GM21367 (cell line): ENCODE data around the gene EIF4G1.

Source experiments
- ATAC-seq: cut with Tn5 transposase; IDR thresholded peaks from one replicate; pipeline ENCODE4 v1.9.1; 2021; ENCODE audit not compliant: unreplicated experiment

EIF4G1 gene

GRCh38 chr3:184300378-184300720 is 14.1 kb upstream of the EIF4G1 start:
- no peak for ATAC-seq

GRCh38 chr3:184305577-184305976 is 8.8 kb upstream of the EIF4G1 start:
- ATAC-seq, result no peak

DNA sequence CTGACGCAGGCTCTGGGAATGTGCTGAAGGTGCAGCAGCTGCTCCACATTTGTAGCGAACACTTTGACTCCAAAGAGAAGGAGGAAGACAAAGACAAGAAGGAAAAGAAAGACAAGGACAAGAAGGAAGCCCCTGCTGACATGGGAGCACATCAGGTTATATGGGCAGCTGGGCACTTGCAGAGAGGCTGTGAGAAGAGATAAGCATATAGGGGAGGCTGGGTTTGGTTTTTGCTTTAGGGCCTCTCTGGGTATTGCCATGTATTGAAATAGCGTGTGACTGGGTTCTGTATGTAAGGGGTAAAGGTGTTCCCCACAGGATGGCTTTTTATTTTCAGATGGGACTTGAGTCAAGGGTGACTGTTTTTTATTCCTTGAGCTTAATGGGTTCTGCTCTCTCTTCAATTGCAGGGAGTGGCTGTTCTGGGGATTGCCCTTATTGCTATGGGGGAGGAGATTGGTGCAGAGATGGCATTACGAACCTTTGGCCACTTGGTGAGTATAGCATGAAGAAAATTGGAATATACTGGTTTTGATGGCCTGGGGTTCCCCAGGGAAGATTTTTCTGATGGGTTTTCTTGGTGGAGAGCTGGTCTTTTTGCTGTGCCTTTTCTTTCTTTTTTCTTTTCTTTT is 7.9 kb upstream of the EIF4G1 start:
- no peak for ATAC-seq

- no peak for ATAC-seq
Observed at GRCh38 chr3:184307915-184308314, 6.5 kb upstream of the EIF4G1 start.

DNA sequence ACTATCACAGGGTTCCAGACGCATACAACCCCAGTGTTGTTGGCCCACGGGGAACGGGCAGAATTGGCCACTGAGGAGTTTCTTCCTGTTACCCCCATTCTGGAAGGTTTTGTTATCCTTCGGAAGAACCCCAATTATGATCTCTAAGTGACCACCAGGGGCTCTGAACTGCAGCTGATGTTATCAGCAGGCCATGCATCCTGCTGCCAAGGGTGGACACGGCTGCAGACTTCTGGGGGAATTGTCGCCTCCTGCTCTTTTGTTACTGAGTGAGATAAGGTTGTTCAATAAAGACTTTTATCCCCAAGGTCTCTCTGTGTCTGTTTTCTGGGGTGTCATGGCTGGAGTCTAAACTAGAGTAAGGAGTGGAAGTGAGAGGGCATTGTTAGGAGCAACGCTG is 5.7 kb upstream of the EIF4G1 start:
- ATAC-seq, result no peak

GRCh38 chr3:184311633-184312032 is 2.8 kb upstream of the EIF4G1 start:
- ATAC-seq, result no peak

DNA sequence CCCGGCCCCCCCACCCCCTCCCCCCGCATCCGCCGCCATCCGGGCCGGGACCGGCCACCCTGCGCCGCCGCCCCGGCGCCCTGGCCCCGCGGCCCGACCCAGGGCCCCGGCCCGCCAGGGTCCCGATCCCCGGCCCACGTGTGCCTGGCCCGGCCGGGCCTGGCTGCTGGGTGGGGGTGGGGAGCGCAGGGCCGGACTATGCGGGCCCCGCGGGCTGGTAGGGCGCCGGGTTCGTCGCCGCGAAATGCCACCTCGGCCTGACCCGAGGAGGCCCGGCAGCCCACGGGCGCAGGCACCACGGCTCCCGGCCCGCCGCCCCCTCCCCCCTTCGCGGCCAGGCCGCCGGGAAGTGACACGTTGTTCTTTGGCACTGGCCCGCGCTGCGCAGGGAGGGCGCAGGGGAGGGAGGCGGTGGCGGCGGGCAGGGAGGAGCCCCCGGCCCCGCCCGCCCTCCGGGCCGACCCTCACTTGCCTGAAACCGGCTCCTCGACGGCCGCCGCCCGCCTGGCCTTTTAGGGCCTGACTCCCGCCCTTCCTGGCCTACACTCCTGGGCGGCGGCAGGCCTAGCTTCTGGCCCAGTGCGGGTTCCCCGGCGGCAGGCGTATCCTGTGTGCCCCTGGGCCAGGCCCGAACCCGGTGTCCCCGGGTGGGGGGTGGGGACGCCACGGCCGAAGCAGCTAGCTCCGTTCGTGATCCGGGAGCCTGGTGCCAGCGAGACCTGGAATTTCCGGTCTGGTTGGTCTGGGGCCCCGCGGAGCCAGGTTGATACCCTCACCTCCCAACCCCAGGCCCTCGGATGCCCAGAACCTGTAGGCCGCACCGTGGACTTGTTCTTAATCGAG is 515 bp downstream of the EIF4G1 start:
- peak; percentile 27 for ATAC-seq

- no peak for ATAC-seq
Observed at GRCh38 chr3:184315543-184315867, 1.1 kb downstream of the EIF4G1 start.

DNA sequence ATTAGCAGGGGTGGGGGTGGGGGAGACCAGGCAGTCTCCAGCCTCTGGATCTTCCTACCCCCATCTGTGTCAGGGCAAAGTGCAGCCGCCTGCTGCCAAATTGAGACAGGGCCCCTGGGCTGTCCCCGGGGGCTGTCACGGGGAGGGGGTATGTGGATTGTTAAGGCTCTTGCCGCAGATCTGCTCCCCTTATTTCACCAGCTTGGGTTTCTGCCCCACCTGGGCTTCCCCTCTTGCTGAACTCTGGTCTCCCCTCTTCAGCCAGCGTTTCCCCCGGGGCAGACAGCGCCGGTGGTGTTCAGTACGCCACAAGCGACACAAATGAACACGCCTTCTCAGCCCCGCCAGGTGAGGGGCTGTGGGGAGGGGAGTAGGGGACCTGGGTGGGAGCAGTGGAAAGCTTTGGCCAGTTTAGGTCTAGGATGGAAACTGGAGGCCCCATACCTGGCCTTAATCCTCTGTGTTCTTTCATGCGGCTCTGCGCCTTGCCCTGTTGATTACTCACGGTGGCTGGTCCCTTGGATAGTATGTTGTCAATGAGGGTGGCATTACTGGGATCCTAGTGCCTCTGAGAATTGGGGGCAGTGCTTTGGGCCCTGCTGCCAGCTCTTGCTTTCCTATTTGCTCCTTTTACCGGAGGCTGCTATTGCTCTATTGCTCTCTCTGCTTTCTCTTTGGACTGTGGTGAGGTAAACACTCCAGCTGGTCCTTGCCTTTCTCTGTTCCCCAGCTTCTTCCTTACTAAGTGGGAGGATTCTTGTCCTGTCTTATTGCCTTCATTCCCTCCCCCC is 1.7 kb downstream of the EIF4G1 start:
- no peak for ATAC-seq

DNA sequence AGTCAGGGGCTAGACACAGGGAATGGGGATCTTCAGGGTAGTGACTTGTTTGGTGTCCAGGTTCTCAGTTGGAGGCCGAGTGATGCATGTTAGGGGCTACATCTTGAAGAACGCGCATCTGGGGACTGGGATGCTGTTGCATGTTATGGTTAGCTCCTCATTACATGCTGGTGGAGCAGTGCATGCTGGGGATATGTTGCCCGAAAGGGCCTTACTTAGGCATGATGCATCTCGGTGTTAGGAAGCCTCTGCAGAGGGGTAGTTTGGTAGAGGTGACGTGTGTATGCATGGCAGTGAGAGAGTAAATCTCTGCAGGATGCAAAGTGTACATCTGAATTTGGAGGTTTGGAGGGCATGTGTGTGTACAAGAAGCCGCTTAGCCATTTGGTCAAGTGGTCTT is 2.4 kb downstream of the EIF4G1 start:
- ATAC-seq, result no peak

DNA sequence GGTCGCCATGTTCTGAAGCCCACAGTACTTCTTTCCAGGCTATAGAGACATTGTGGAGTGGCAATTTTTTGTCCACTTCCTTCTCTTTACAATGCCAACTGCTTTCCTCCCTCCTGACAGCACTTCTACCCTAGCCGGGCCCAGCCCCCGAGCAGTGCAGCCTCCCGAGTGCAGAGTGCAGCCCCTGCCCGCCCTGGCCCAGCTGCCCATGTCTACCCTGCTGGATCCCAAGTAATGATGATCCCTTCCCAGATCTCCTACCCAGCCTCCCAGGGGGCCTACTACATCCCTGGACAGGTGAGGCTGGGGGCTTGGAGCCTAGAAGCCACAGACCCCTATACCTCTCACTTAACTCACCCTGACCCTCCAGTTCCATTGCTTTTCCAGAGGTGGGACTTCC is 2.8 kb downstream of the EIF4G1 start:
- no peak for ATAC-seq

DNA sequence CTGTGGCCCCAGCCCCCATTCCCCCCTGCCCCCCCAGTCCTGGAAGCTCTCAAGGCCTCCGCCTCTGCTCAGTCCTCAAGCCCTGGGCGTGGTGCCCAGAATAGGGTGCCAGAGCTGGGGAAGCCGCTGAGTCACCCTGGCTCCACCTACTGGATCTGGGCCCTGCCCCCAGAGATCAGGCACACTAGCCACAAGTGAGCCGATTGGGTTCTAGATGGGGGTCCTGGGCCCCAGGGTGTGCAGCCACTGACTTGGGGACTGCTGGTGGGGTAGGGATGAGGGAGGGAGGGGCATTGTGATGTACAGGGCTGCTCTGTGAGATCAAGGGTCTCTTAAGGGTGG is 5.7 kb downstream of the EIF4G1 start:
- no peak for ATAC-seq

DNA sequence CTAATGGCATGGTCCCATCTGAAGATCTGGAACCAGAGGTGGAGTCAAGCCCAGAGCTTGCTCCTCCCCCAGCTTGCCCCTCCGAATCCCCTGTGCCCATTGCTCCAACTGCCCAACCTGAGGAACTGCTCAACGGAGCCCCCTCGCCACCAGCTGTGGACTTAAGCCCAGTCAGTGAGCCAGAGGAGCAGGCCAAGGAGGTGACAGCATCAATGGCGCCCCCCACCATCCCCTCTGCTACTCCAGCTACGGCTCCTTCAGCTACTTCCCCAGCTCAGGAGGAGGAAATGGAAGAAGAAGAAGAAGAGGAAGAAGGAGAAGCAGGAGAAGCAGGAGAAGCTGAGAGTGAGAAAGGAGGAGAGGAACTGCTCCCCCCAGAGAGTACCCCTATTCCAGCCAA is 7.3 kb downstream of the EIF4G1 start:
- no peak for ATAC-seq

- no peak for ATAC-seq
Observed at GRCh38 chr3:184322731-184323487, 8.5 kb downstream of the EIF4G1 start.

DNA sequence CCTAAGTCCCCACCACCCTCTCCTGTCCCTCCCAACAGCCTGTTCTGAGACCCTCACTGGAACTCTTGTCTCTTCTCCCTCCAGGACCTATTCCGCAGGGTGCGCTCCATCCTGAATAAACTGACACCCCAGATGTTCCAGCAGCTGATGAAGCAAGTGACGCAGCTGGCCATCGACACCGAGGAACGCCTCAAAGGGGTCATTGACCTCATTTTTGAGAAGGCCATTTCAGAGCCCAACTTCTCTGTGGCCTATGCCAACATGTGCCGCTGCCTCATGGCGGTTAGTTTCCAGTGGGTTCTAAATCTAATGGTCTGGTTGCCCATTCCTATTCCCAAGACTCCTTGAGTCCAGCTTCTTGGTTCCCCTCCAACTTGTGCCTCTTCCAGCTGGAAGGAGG is 9.3 kb downstream of the EIF4G1 start:
- no peak for ATAC-seq

- ATAC-seq, result no peak
Observed at GRCh38 chr3:184325269-184325668, 10.9 kb downstream of the EIF4G1 start.

GRCh38 chr3:184325715-184326369 is 11.4 kb downstream of the EIF4G1 start:
- ATAC-seq, result no peak

- ATAC-seq, result no peak
Observed at GRCh38 chr3:184327171-184327570, 12.8 kb downstream of the EIF4G1 start.

- ATAC-seq, result no peak
Observed at GRCh38 chr3:184328516-184328915, 14.1 kb downstream of the EIF4G1 start.

GRCh38 chr3:184332370-184333090 is 18.1 kb downstream of the EIF4G1 start:
- no peak for ATAC-seq
